ENCODE results near the gene CLRN3.

- TF ChIP-seq CTCF (conservative IDR thresholded peaks at IDR 0.05 in 1 of 2, IDR thresholded peaks at IDR 0.05 in 1 of 2; ENCODE audit: extremely low read depth in 1 of 2, insufficient read depth in 1 of 2, low read depth in 1 of 2, low read length in 2 of 2) (no peak), EZH2 (IDR thresholded peaks at IDR 0.05; ENCODE audit: borderline replicate concordance, low read length) (no peak)
These were observed 44.5 kb downstream of the CLRN3 start for GRCh38 chr10:127848226-127848625.

Measured in mammary epithelial cell (primary cell).